Ishikawa (cell line): Measurements from ENCODE around the gene BTBD7.

Source experiments
- CEBPB ChIP-seq: IDR thresholded peaks from 2 replicates; pipeline ENCODE4 v1.6.1; 2012
- CREB1 ChIP-seq: IDR thresholded peaks from 2 replicates; pipeline ENCODE4 v1.6.1; 2012; ENCODE audit warnings: low read depth
- EGR1 ChIP-seq: IDR thresholded peaks from 2 replicates; pipeline ENCODE4 v1.6.1; 2012
- EP300 ChIP-seq: IDR thresholded peaks from 2 replicates; pipeline ENCODE4 v1.6.1; 2012; ENCODE audit warnings: borderline replicate concordance
- FOXM1 ChIP-seq: IDR thresholded peaks from 2 replicates; pipeline ENCODE4 v1.6.1; 2012; ENCODE audit warnings: low read depth, borderline replicate concordance
- MAX ChIP-seq: IDR thresholded peaks from 2 replicates; pipeline ENCODE4 v1.6.1; 2012
- NFIC ChIP-seq: IDR thresholded peaks from 2 replicates; pipeline ENCODE4 v1.6.1; 2012
- RAD21 ChIP-seq: IDR thresholded peaks from 2 replicates; pipeline ENCODE4 v1.6.1; 2012; ENCODE audit warnings: low read depth
- REST ChIP-seq: IDR thresholded peaks from 2 replicates; pipeline ENCODE4 v1.6.1; 2012; ENCODE audit warnings: low read depth, mild to moderate bottlenecking
- TAF1 ChIP-seq: IDR thresholded peaks from 2 replicates; pipeline ENCODE4 v1.6.1; 2012; ENCODE audit warnings: low read depth, mild to moderate bottlenecking
- TCF12 ChIP-seq: IDR thresholded peaks from 2 replicates; pipeline ENCODE4 v1.6.1; 2012; ENCODE audit warnings: low read depth
- TEAD4 ChIP-seq: IDR thresholded peaks from 2 replicates; pipeline ENCODE4 v1.6.1; 2012
- USF1 ChIP-seq: IDR thresholded peaks from 2 replicates; pipeline ENCODE4 v1.6.1; 2012
- YY1 ChIP-seq: IDR thresholded peaks from 2 replicates; pipeline ENCODE4 v1.6.1; 2012; ENCODE audit warnings: low read depth
- ZBTB7A ChIP-seq: IDR thresholded peaks from 2 replicates; pipeline ENCODE4 v1.6.1; 2012; ENCODE audit warnings: low read depth

BTBD7 gene

GRCh38 chr14:93329965-93330608 is 2.7 kb downstream of the BTBD7 start:
- no peak for TF ChIP-seq RAD21
- TF ChIP-seq MAX: no peak
- TF ChIP-seq EGR1: no peak
- no peak for TF ChIP-seq REST
- no peak for TF ChIP-seq FOXM1
- no peak for TF ChIP-seq NFIC
- no peak for TF ChIP-seq TCF12
- TF ChIP-seq CEBPB: no peak
- no peak for TF ChIP-seq EP300
- no peak for TF ChIP-seq TAF1
- TF ChIP-seq YY1: no peak
- no peak for TF ChIP-seq TEAD4
- TF ChIP-seq ZBTB7A: no peak
- TF ChIP-seq CREB1: no peak
- TF ChIP-seq USF1: no peak

GRCh38 chr14:93328546-93328945 is 4.3 kb downstream of the BTBD7 start:
- TF ChIP-seq TAF1 (no peak), NFIC (no peak), TEAD4 (no peak), EP300 (no peak), FOXM1 (no peak), YY1 (no peak), EGR1 (no peak), USF1 (no peak), CEBPB (no peak), CREB1 (no peak), MAX (no peak), REST (no peak), RAD21 (no peak)

GRCh38 chr14:93326196-93326595 is 6.6 kb downstream of the BTBD7 start:
- TF ChIP-seq YY1 (no peak), MAX (no peak), EP300 (no peak), NFIC (no peak), FOXM1 (no peak), CREB1 (no peak), TCF12 (no peak), EGR1 (no peak), RAD21 (no peak), CEBPB (no peak), REST (no peak), USF1 (no peak), TAF1 (no peak), ZBTB7A (no peak), TEAD4 (no peak)

GRCh38 chr14:93323600-93324174 is 9.1 kb downstream of the BTBD7 start:
- TF ChIP-seq CEBPB: no peak
- no peak for TF ChIP-seq CREB1
- no peak for TF ChIP-seq MAX
- TF ChIP-seq TCF12: no peak
- no peak for TF ChIP-seq EP300
- no peak for TF ChIP-seq ZBTB7A
- no peak for TF ChIP-seq TEAD4
- no peak for TF ChIP-seq REST
- TF ChIP-seq USF1: no peak
- no peak for TF ChIP-seq YY1
- TF ChIP-seq TAF1: no peak
- no peak for TF ChIP-seq NFIC
- TF ChIP-seq EGR1: no peak
- no peak for TF ChIP-seq FOXM1
- TF ChIP-seq RAD21: no peak
